Aorta (tissue), 5 donors: ENCODE data around the gene DOCK8. TPM values are rescaled to one million over a fixed set of nuclear protein-coding genes. Genes with fewer than 3 reads are reported as not detected.
A peak's percentile ranks its signal among the peaks of the same experiment; 100 is the strongest.

Experiments used
- ATAC-seq: fragments of 200-7000 bp; cut with Tn5 transposase; one replicate; pipeline ENCODE4 v1.9.1; 2022; ENCODE audit warnings: moderate library complexity; ENCODE audit not compliant: low FRiP score
- DNase-seq, 2 donors: peaks; one replicate each; pipeline ENCODE4 v3.0.0-alpha.2; 2020
- H3K27ac ChIP-seq, 2 donors: one replicate each; pipeline ENCODE4 v1.5.1; 2013; ENCODE audit warnings: low read length in 2 of 2, mild to moderate bottlenecking in 2 of 2, moderate library complexity in 2 of 2, control low read depth in 1 of 2, inconsistent platforms in 1 of 2, low read depth in 1 of 2
- H3K27me3 ChIP-seq, 2 donors: one replicate each; pipeline ENCODE4 v1.6.1; 2013; ENCODE audit warnings: control low read depth in 1 of 2, low read length in 1 of 2, mild to moderate bottlenecking in 1 of 2, moderate library complexity in 1 of 2; ENCODE audit not compliant: insufficient read depth in 2 of 2, control insufficient read depth in 1 of 2
- H3K36me3 ChIP-seq, 2 donors: one replicate each; pipeline ENCODE4 v1.6.1; 2013; ENCODE audit warnings: control low read depth in 1 of 2, low read length in 1 of 2, mild to moderate bottlenecking in 1 of 2; ENCODE audit not compliant: insufficient read depth in 2 of 2, control insufficient read depth in 1 of 2
- H3K4me1 ChIP-seq, 2 donors: one replicate each; pipeline ENCODE4 v1.6.1; 2013; ENCODE audit warnings: low read length in 2 of 2, control low read depth in 1 of 2, mild to moderate bottlenecking in 1 of 2, moderate library complexity in 1 of 2; ENCODE audit not compliant: insufficient read depth in 2 of 2, control insufficient read depth in 1 of 2
- H3K4me3 ChIP-seq, 2 donors: one replicate each; pipeline ENCODE4 v1.5.1; 2013; ENCODE audit warnings: low read length in 2 of 2, control low read depth in 1 of 2, mild to moderate bottlenecking in 1 of 2
- H3K9me3 ChIP-seq: one replicate; pipeline ENCODE4 v1.6.1; 2013; ENCODE audit warnings: mild to moderate bottlenecking, low read length; ENCODE audit not compliant: control insufficient read depth
- WGBS, 2 donors: extraction: QIAGEN DNeasy Blood & Tissue Kit; methylation state at CpG; one replicate each; pipeline ENCODE4 v1.1.7; 2013; 5-methylcytosine and 5-hydroxymethylcytosine counted together
- intact Hi-C, 2 donors: fragments of 100-400 bp; cut with DNase I; formaldehyde crosslinking; loops; one replicate each; pipeline versions ENCODE4 v1.14.2 to v1.15.0; 2022
- polyA plus RNA-seq, 2 donors: library from polyadenylated mRNA; stranded (reverse); fragments of 200-250 nt; gene quantifications; one replicate each; pipeline ENCODE4 v1.2.3, GENCODE V29; 2013
- total RNA-seq, 2 donors: library from RNA; stranded (reverse); fragmentation: NEBNext Ultra II Directional; extraction: Animal tissue kit (Norgen Biotek cat#: 25700); gene quantifications; one replicate each; pipeline ENCODE4 v1.2.1, GENCODE V29; 2021
- donor health status: healthy with polysubstance abuse.
- donor health status: Bipolar disorder and iron deficiency.
- donor health status: DM: no; HTN: no; CAD: no.
- donor health status: DM: no; HTN: no; CAD: no.
- donor health status: DM: yes; HTN: yes; CAD: no.

The DOCK8 gene
- total and polyA plus RNA-seq, 4 donors = 2.0 to 42.8 (median 11.5) TPM

DNA sequence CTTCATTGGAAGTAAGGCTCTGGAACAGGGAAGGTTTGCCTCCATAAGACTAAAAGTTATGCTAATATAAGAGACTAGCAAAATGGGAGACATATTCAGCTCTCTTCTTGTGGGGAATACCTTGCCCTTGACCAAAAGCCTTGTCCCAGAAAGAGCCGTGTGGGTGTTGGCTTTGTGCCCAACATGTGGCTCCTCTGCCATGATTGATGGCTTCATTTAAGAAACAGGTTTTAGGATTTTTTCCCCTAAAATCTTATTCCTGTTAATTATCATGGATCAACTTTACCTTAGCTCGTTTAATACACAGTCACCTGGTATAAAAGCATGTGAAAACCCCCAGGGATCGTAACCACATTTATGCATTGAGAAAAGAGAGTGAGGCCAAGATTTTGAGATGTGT, 38.9 kb downstream of the DOCK8 start:
- 51 to 64% methylated on average over 3 of the region's 3 CpGs for WGBS, 2 donors

DNA sequence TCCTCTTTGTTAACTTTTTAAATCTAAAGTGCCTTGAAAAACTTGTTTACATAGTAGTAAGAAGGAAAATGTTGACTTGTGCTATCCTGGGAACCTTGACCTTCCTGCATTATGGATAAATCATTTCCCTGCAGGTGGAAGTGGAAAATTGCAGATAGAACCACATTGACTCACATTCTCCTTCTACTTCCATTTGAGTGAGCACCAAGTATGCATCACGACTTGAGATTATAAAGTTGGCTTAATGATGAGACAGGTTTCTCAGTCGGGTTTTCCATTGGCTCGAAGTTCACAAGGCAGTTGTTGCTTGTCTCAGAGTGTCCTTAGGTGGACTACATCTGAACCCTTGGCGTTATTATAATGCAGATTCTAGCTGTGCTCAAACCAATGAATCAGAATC, 39.9 kb downstream of the DOCK8 start:
- H3K9me3 ChIP-seq = no peaks in the 10 kb centered on the region
- WGBS, 2 donors = 78 to 84% methylated on average over 4 of the region's 4 CpGs
- DNase-seq (no peak), ATAC-seq (no peak)
- intact Hi-C loops = no loop called here
- H3K4me1 ChIP-seq = no peaks in the 10 kb centered on the region
- no peak overlapping the region for H3K4me3 ChIP-seq
- no peak overlapping the region for H3K27ac ChIP-seq
- no peaks in the 10 kb centered on the region for H3K27me3 ChIP-seq
- H3K36me3 ChIP-seq = no peaks in the 10 kb centered on the region

More for the DNA sequence above, 38.9 kb downstream of the DOCK8 start:
- Histone ChIP-seq H3K36me3 (no peaks in the 10 kb centered on the region), H3K9me3 (peaks cover 2% of the 10 kb centered on the region), H3K4me1 (no peaks in the 10 kb centered on the region), H3K27me3 (no peaks in the 10 kb centered on the region), H3K27ac (no peak overlapping the region), H3K4me3 (no peak overlapping the region)
- intact Hi-C loops = no loop called here
- ATAC-seq (no peak), DNase-seq (no peak)

DNA sequence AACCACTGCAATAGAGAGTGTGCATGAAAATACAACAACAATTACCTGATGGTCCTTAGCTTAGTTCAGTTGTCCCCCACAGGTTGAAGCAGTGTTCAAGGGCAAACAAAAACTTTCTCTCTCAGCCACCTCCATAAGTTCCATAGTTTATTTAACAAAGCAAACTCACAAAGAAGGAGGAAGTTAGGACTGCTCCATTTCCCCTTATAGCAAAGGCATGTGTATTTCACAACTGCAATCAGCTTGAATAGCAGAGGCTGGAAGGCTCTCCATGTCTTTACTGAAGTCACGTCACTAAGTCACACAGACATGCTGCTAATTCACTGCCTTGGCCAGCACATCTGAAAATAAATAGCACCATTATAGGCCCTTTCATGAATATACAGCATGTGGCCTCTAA, 43.3 kb downstream of the DOCK8 start:
- H3K4me1 ChIP-seq = no peaks in the 10 kb centered on the region
- H3K4me3 ChIP-seq = no peak overlapping the region
- H3K27ac ChIP-seq = no peak overlapping the region
- intact Hi-C loops = no loop called here
- WGBS, 2 donors = 0 to 59% methylated on average over 1 of the region's 1 CpG
- DNase-seq = no peak
- H3K27me3 ChIP-seq = peaks cover 0 to 1% of the 10 kb centered on the region in 2 donors
- no peaks in the 10 kb centered on the region for H3K36me3 ChIP-seq
- peak; percentile 26 for ATAC-seq
- no peaks in the 10 kb centered on the region for H3K9me3 ChIP-seq

DNA sequence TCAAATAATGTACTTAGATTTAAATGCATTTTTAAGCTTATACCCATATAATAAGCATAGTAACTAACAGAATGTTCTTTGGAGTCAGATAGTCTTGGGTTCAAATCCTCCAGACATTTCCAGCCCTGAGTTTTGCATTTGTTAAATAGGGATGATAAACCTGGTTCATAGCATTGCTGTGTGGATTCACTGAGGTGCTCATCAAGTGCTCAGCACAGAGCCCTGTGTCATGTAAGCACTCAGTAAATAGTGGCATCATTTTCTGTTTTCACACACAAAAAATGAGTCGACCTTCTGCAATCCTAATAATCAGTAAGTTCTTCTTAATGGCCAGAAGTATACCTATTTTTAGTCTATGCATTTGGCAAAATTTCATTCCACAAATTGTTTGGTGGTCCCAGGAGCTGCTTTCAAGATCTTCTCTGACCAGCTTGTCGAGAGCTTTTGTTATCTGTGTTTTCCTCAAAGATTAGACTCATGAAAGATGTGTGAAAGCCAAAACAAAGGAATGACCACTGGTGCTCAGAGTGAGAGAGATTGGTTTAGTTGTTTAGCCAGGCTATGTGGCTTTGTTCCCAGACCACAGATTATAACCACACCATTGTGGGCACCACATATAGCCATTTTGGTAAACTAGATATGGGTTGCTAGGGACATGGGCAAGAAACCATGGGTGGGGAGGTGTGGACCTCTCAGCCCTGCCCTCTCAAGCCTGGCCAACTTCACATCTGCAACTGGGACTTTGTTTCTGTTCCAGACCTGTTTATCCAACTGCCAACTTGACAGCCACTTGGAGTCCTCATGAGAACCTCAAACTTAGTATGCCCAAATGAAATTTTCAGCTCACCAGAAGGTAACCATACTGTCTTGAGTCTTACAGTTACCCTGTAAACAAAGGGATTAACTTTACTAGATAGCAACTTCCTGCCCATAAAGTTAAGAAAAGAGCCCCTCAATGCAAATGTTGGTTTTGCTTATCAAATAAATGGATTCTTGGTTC, 45.0 kb downstream of the DOCK8 start:
- H3K36me3 ChIP-seq = no peaks in the 10 kb centered on the region
- no peak for DNase-seq
- no peak for ATAC-seq
- no peak overlapping the region for H3K4me3 ChIP-seq
- WGBS, 2 donors = 36 to 39% methylated on average over 2 of the region's 2 CpGs
- no peak overlapping the region for H3K27ac ChIP-seq
- H3K9me3 ChIP-seq = no peaks in the 10 kb centered on the region
- peaks cover 0 to 1% of the 10 kb centered on the region in 2 donors for H3K27me3 ChIP-seq
- no peaks in the 10 kb centered on the region for H3K4me1 ChIP-seq
- intact Hi-C loops = no loop called here

DNA sequence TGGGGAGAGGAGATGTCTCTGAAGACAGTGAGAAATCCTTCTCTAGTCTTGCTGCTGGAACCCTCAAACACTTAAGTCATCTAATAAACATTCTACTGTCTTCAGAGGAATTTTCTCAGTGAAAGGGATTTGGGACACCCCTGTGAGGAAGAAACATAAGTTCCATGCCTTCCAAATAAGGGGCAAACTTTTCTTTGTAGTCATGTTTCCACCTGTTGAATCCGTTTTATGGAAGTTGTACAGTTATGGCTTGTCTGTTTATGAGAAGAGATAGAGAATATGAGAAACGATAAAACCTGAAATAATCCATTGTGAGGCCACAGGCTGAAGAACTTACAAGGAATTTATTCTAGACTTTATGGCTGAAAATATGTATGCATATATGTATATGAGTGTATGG, 49.6 kb downstream of the DOCK8 start:
- Histone ChIP-seq H3K27ac (no peak overlapping the region), H3K4me1 (no peaks in the 10 kb centered on the region), H3K4me3 (no peak overlapping the region), H3K36me3 (no peaks in the 10 kb centered on the region), H3K27me3 (peaks cover 0 to 1% of the 10 kb centered on the region in 2 donors), H3K9me3 (no peaks in the 10 kb centered on the region)
- WGBS, 2 donors = 43 to 67% methylated on average over 2 of the region's 2 CpGs
- intact Hi-C loops = no loop called here
- DNase-seq (no peak), ATAC-seq (no peak)

DNA sequence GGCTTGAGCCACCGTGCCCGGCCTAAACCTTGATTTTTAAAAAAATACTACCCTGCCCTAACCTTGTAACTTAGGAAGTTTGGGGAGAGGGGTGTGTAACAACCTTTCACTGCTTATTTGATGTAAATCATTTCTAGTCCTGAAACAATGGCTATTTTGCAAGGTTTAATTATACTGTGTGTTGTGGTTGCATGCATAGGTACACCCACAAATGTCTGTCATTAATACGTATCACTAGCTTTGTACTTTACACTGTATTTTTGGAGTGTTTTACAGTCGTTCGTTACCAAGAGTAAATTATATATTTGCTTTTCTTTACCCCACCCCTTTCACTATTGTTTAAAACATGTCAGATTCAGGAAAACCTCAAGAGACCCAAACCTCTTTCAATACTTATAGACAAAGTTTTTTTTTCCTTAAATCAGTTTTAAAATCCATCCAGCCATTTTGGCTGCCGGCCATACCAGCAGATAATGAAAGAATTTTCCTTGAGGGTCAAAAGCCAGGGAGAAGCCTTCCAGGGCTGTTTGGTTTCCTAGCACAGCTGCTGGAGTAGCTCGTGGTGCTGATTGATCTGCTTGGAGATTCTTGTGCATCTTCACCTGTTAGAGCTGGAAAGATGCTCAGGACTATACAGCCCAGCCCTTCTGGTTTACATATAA, 50.7 kb downstream of the DOCK8 start:
- Histone ChIP-seq H3K4me3 (no peak overlapping the region), H3K36me3 (no peaks in the 10 kb centered on the region), H3K4me1 (no peaks in the 10 kb centered on the region), H3K27me3 (no peaks in the 10 kb centered on the region), H3K27ac (no peak overlapping the region), H3K9me3 (no peaks in the 10 kb centered on the region)
- ATAC-seq (no peak), DNase-seq (no peak)
- 60 to 67% methylated on average over 7 of the region's 7 CpGs for WGBS, 2 donors
- intact Hi-C loops = no loop called here

DNA sequence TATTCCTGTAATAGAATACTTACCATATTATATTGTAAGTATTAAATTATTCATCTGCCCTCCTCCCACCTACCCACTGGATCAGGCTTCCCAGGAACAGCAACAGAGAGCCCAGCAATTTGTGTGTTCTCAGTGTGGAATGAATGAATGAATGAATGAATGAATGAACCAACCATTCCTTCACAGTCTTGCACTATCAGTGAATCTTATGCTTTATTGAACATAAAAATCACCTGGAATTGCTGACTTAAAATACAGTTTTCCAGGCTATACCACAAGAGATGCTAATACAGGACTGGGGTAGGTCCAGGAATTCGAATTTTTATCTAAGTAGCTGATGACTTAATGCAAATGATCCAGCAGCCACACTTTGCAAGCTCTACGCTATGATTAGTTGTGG, 51.6 kb downstream of the DOCK8 start:
- intact Hi-C loops = no loop called here
- WGBS, 2 donors = 89 to 90% methylated on average over 2 of the region's 2 CpGs

DNA sequence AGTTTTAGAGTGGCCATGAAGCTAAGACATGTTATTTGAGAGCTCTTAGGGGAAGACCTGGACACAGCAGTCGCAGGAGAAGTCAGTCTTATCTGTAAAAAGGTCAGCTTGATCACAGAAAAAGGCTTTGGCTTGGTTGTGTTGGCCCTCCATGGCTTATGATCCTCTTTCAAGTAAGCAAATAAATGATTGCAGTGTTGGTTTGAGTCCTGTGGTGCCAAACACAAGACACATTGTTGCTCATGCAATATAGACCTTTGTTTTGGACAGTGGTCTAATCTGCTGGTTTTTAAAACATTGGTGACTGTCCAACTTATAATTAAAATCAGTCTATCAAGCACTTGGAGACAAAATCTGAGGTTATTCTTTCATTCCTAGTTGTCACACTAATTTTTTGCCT, 54.0 kb downstream of the DOCK8 start:
- ATAC-seq (no peak), DNase-seq (no peak)
- Histone ChIP-seq H3K27ac (no peak overlapping the region), H3K27me3 (no peaks in the 10 kb centered on the region), H3K4me1 (no peaks in the 10 kb centered on the region), H3K9me3 (no peaks in the 10 kb centered on the region), H3K36me3 (no peaks in the 10 kb centered on the region), H3K4me3 (no peak overlapping the region)
- WGBS, 2 donors = 86 to 88% methylated on average over 1 of the region's 1 CpG
- intact Hi-C loops = no loop called here

More for the DNA sequence above, 51.6 kb downstream of the DOCK8 start:
- Histone ChIP-seq H3K27me3 (no peaks in the 10 kb centered on the region), H3K27ac (no peak overlapping the region), H3K9me3 (no peaks in the 10 kb centered on the region), H3K4me3 (no peak overlapping the region), H3K4me1 (no peaks in the 10 kb centered on the region), H3K36me3 (no peaks in the 10 kb centered on the region)
- ATAC-seq (no peak), DNase-seq (no peak)
